ENCODE measurements around the gene POLN.

- TF ChIP-seq, protein P1, sequence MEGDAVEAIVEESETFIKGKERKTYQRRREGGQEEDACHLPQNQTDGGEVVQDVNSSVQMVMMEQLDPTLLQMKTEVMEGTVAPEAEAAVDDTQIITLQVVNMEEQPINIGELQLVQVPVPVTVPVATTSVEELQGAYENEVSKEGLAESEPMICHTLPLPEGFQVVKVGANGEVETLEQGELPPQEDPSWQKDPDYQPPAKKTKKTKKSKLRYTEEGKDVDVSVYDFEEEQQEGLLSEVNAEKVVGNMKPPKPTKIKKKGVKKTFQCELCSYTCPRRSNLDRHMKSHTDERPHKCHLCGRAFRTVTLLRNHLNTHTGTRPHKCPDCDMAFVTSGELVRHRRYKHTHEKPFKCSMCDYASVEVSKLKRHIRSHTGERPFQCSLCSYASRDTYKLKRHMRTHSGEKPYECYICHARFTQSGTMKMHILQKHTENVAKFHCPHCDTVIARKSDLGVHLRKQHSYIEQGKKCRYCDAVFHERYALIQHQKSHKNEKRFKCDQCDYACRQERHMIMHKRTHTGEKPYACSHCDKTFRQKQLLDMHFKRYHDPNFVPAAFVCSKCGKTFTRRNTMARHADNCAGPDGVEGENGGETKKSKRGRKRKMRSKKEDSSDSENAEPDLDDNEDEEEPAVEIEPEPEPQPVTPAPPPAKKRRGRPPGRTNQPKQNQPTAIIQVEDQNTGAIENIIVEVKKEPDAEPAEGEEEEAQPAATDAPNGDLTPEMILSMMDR (IDR thresholded peaks at IDR 0.05; ENCODE audit: low read length) = no peak
- TF ChIP-seq EZH2 (IDR thresholded peaks at IDR 0.05; ENCODE audit: borderline replicate concordance, low read length) = no peak
Measured at GRCh38 chr4:2241410-2242353, at the start of gene POLN, which contains the start of gene HAUS3.
